ENCODE measurements around the gene NOD2. TPM values are rescaled to one million over a fixed set of nuclear protein-coding genes. Genes with fewer than 3 reads are reported as not detected.

Gene NOD2
- total RNA-seq, 1 donor from 2014 or later: 4.5 TPM

DNA sequence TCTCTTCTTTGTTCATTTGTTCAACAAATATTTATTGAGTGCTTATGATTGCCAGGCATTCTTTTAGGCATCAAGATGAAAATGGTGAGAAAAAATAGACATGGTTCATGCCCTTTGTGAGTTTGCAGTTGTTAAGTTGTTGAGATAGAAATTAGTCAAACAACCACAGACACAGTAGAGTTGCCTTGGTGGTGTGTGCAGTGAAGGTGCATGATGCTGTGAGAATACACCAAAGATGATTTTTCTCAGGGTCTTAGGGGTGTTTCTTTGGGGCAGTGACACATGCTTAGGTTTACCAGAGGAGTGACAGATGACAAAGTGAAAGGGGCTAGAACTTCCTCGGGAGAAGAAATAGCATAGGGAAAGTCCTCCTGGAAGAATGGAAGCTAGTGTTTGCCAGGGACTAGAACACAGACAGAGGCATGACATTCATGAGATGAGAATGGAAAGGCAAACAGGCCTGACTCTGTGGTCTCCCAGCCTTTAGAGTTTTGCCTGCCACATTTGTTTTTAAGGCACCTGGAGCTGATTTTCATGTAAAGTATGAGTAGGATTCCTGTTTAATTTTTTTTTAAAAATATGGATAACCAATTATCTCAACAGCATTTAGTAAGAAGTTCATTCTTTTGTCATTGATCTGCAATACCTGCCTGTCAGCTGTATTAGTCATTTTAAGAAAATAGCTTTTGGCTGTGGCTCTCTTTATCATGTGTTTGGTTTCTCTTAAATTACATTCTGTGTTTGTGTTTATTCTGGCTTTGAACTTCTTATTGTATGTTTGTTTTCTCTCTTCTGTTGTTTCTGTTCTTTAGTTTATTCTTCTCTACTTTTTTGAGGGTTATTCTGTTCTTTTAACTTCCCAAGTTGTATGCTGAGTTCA, 85.1 kb downstream of the NOD2 start:
- no peak for DNase-seq (ENCODE audit: low spot score)

DNA sequence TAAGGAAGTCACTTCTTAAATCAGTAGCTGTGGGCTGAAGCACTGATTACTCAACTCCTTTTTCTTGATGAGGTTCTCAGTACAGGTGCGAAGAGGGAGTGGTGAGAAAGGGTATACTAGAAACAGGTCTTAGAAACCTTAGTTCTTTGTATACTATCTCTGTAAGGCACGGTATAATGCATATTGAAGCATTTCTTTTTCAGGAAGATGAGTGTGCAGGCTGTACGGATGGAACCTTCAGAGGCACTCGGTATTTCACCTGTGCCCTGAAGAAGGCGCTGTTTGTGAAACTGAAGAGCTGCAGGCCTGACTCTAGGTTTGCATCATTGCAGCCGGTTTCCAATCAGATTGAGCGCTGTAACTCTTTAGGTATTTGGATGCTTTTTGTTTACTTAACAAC, 87.6 kb downstream of the NOD2 start:
- DNase-seq (ENCODE audit: low spot score): no peak

DNA sequence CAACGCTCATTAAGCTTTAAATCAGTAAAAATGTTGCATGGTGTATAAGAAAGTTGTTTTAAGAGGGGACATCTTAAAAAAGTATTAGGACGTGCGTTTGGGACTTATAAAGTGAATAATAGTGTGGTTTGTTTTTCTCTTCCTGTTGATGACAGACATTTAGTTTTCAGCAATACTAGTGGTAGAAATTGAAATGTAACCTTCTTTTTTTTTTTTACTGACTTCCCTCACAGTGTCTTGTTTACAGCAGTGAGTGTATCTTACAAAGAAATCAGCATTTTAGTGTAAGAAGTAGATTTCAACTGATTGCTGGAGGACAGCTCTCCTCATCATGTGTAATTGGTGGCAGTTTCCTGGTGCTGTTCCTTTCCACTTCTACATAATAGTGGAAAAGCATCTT, 88.1 kb downstream of the NOD2 start:
- DNase-seq (ENCODE audit: low spot score): no peak

Small RNA genes within 50 kb of the gene (microRNA-seq; reads per million reads assigned to microRNA genes)
- gene MIR3181 (ENCODE audit: borderline number of aligned reads): not detected

Other genes with a start within 250 kb of the NOD2 start
- 2.4 TPM for gene NKD1, start 145.2 kb upstream of the NOD2 start, total RNA-seq
- gene SNX20, start 12.3 kb upstream of the NOD2 start, total RNA-seq: 3.6 TPM
- 35.4 TPM for gene CYLD, start 48.5 kb downstream of the NOD2 start, total RNA-seq